Caco-2 (cell line): Measurements from ENCODE around the gene HMCN1. TPM values are rescaled to one million over a fixed set of nuclear protein-coding genes. Genes with fewer than 3 reads are reported as not detected.

ENCODE experiments used
- BruUV-seq: library from RNA; stranded (reverse); fragments of 400-500 nt; replicated peaks from 2 replicates; lab custom pipeline; 2021; lab: Mats Ljungman, UMichigan
- CTCF ChIA-PET: fragments of 300-600 bp; sonication (Branson Sonifier 250); formaldehyde crosslinking; loops from one replicate; lab custom pipeline; 2022; ENCODE audit warnings: antibody characterized with exemption; lab: Charles Lee
- POLR2A ChIA-PET: fragments of 300-600 bp; sonication (Branson Sonifier 250); formaldehyde crosslinking; loops from one replicate; lab custom pipeline; 2022; ENCODE audit warnings: antibody characterized with exemption; lab: Charles Lee
- DNase-seq, 2 experiments: peaks; one replicate each; pipeline versions ENCODE4 v3.0.0 to v3.0.0-alpha.2; 2020 to 2022
- H3K27me3 ChIP-seq: replicated peaks from 2 replicates; pipeline ENCODE4 v1.6.0; 2011; ENCODE audit warnings: low read length; ENCODE audit not compliant: control insufficient read depth, insufficient read depth
- H3K36me3 ChIP-seq: 2 replicates; pipeline ENCODE4 v1.5.1; 2011; ENCODE audit warnings: low read length; ENCODE audit not compliant: control insufficient read depth, insufficient read depth
- H3K4me1 ChIP-seq: fragments of 250-450 bp; sonication (Bioruptor Pico); 2 replicates; pipeline ENCODE4 v1.5.1; 2020; ENCODE audit warnings: mild to moderate bottlenecking
- H3K4me3 ChIP-seq: 2 replicates; pipeline ENCODE4 v1.5.1; 2011; ENCODE audit warnings: low read depth, mild to moderate bottlenecking, control low read depth, low read length
- H3K9me3 ChIP-seq: fragments of 250-450 bp; sonication (Bioruptor Pico); 2 replicates; pipeline ENCODE4 v1.5.1; 2020; ENCODE audit warnings: mild to moderate bottlenecking, moderate library complexity
- H3K27ac Mint-ChIP-seq: one replicate; pipeline ENCODE4 v1.8.0; 2022; ENCODE audit warnings: mixed read lengths; ENCODE audit not compliant: unreplicated experiment
- H3K27me3 Mint-ChIP-seq: one replicate; pipeline ENCODE4 v1.8.0; 2022; ENCODE audit warnings: mixed read lengths; ENCODE audit not compliant: insufficient read depth, unreplicated experiment
- H3K36me3 Mint-ChIP-seq: one replicate; pipeline ENCODE4 v1.8.0; 2022; ENCODE audit warnings: mild to moderate bottlenecking, mixed read lengths; ENCODE audit not compliant: insufficient read depth, unreplicated experiment
- H3K4me1 Mint-ChIP-seq: one replicate; pipeline ENCODE4 v1.8.0; 2022; ENCODE audit warnings: low read depth, mixed read lengths; ENCODE audit not compliant: unreplicated experiment
- H3K4me3 Mint-ChIP-seq: one replicate; pipeline ENCODE4 v1.8.0; 2022; ENCODE audit warnings: mild to moderate bottlenecking, moderate library complexity, mixed read lengths; ENCODE audit not compliant: unreplicated experiment
- H3K9me3 Mint-ChIP-seq: one replicate; pipeline ENCODE4 v1.8.0; 2022; ENCODE audit warnings: mixed read lengths; ENCODE audit not compliant: unreplicated experiment
- CTCF ChIP-seq, 2 experiments: fragments of 200-600 bp in 1 of 2; IDR thresholded peaks; 1 replicate in 1 of 2; 2 replicates in 1 of 2; pipeline versions ENCODE4 v1.5.1 to v1.8.0; 2011 to 2022; ENCODE audit warnings: antibody characterized with exemption in 1 of 2, control low read depth in 1 of 2, inconsistent platforms in 1 of 2, low read depth in 1 of 2, low read length in 1 of 2, mild to moderate bottlenecking in 1 of 2, moderate library complexity in 1 of 2; ENCODE audit not compliant: insufficient read depth in 1 of 2, severe bottlenecking in 1 of 2, unreplicated experiment in 1 of 2
- intact Hi-C: fragments of 100-400 bp; cut with micrococcal nuclease; formaldehyde crosslinking; loops from one replicate; pipeline ENCODE4 v1.10.0; 2022; ENCODE audit not compliant: unreplicated experiment
- total RNA-seq: library from RNA; stranded (reverse); gene quantifications from 2 replicates; pipeline ENCODE4 v1.2.3, GENCODE V29; 2022

The HMCN1 gene
- total RNA-seq, 1 experiment from 2014 or later: 0.02 TPM

- Histone ChIP-seq H3K4me3 (no peak overlapping the region), H3K9me3 (no peaks in the 10 kb centered on the region), H3K27me3 (no peaks in the 10 kb centered on the region), H3K36me3 (no peaks in the 10 kb centered on the region), H3K4me1 (no peaks in the 10 kb centered on the region)
- H3K4me3 Mint-ChIP-seq: no peak overlapping the region
- no TSS peak for BruUV-seq
- ChIA-PET CTCF (no interaction called here), POLR2A (no interaction called here)
- H3K27ac Mint-ChIP-seq: no peak overlapping the region
- intact Hi-C loops: no loop called here
- DNase-seq: no peak
- TF ChIP-seq CTCF (IDR thresholded peaks at IDR 0.05; ENCODE audit: insufficient read depth in 1 of 2, low read depth in 1 of 2, low read length in 1 of 2, severe bottlenecking in 1 of 2, unreplicated experiment in 1 of 2): no peak
- H3K9me3 Mint-ChIP-seq: no peaks in the 10 kb centered on the region
- no peaks in the 10 kb centered on the region for H3K4me1 Mint-ChIP-seq
- H3K27me3 Mint-ChIP-seq: no peaks in the 10 kb centered on the region
- H3K36me3 Mint-ChIP-seq: no peaks in the 10 kb centered on the region
Observed at GRCh38 chr1:185869590-185869989, 135.4 kb downstream of the HMCN1 start.

GRCh38 chr1:185871627-185872150 is 137.5 kb downstream of the HMCN1 start:
- no peaks in the 10 kb centered on the region for H3K36me3 Mint-ChIP-seq
- H3K27ac Mint-ChIP-seq: no peak overlapping the region
- no TSS peak for BruUV-seq
- H3K4me1 Mint-ChIP-seq: no peaks in the 10 kb centered on the region
- CTCF ChIA-PET: no interaction called here
- H3K27me3 Mint-ChIP-seq: no peaks in the 10 kb centered on the region
- Histone ChIP-seq H3K9me3 (no peaks in the 10 kb centered on the region), H3K4me1 (no peaks in the 10 kb centered on the region), H3K27me3 (no peaks in the 10 kb centered on the region), H3K4me3 (no peak overlapping the region), H3K36me3 (no peaks in the 10 kb centered on the region)
- H3K4me3 Mint-ChIP-seq: no peak overlapping the region
- intact Hi-C loops: no loop called here
- TF ChIP-seq CTCF (IDR thresholded peaks at IDR 0.05; ENCODE audit: insufficient read depth in 1 of 2, low read depth in 1 of 2, low read length in 1 of 2, severe bottlenecking in 1 of 2, unreplicated experiment in 1 of 2): no peak
- DNase-seq: no peak
- POLR2A ChIA-PET: no interaction called here
- no peaks in the 10 kb centered on the region for H3K9me3 Mint-ChIP-seq

- H3K4me1 ChIP-seq: no peaks in the 10 kb centered on the region
- intact Hi-C loops: no loop called here
- CTCF ChIA-PET: no interaction called here
- no peak for TF ChIP-seq CTCF (IDR thresholded peaks at IDR 0.05; ENCODE audit: insufficient read depth in 1 of 2, low read depth in 1 of 2, low read length in 1 of 2, severe bottlenecking in 1 of 2, unreplicated experiment in 1 of 2)
- no TSS peak for BruUV-seq
- no peaks in the 10 kb centered on the region for H3K27me3 Mint-ChIP-seq
- no peaks in the 10 kb centered on the region for H3K4me1 Mint-ChIP-seq
- no peaks in the 10 kb centered on the region for H3K36me3 ChIP-seq
- POLR2A ChIA-PET: no interaction called here
- no peak overlapping the region for H3K4me3 ChIP-seq
- no peak for DNase-seq
- H3K27me3 ChIP-seq: no peaks in the 10 kb centered on the region
- H3K9me3 ChIP-seq: no peaks in the 10 kb centered on the region
- H3K9me3 Mint-ChIP-seq: no peaks in the 10 kb centered on the region
- H3K4me3 Mint-ChIP-seq: no peak overlapping the region
- no peaks in the 10 kb centered on the region for H3K36me3 Mint-ChIP-seq
- no peak overlapping the region for H3K27ac Mint-ChIP-seq
Observed at GRCh38 chr1:185874246-185874645, 140.1 kb downstream of the HMCN1 start.
